Loucy (cell line): ENCODE results near the gene RBMS2.

Experiments used
- CTCF ChIP-seq: fragments of 200-600 bp; sonication (generic); conservative IDR thresholded peaks from 2 replicates; pipeline ENCODE4 v1.5.1; 2014; ENCODE audit warnings: mild to moderate bottlenecking, antibody characterized with exemption, low read length
- EZH2phosphoT487 ChIP-seq: fragments of 200-600 bp; IDR thresholded peaks from 2 replicates; pipeline ENCODE4 v1.6.1; 2018; ENCODE audit warnings: antibody characterized with exemption, mild to moderate bottlenecking, moderate library complexity, borderline replicate concordance

GRCh38 chr12:56599041-56599440 lies 77.4 kb downstream of the RBMS2 start:
- TF ChIP-seq CTCF (no peak), EZH2phosphoT487 (no peak)
